Muscle layer of colon (tissue), 2 donors: ENCODE measurements around the gene OBSL1.

ENCODE experiments used
- H3K27ac ChIP-seq: one replicate; pipeline ENCODE4 v1.7.0; 2013; ENCODE audit warnings: low read depth, mild to moderate bottlenecking, low read length, moderate library complexity
- H3K27me3 ChIP-seq, 2 donors: one replicate each; pipeline ENCODE4 v1.7.0; 2013; ENCODE audit warnings: low read length in 2 of 2, mild to moderate bottlenecking in 2 of 2; ENCODE audit not compliant: insufficient read depth in 2 of 2, control insufficient read depth in 1 of 2
- H3K36me3 ChIP-seq: one replicate; pipeline ENCODE4 v1.7.0; 2013; ENCODE audit warnings: mild to moderate bottlenecking, low read length; ENCODE audit not compliant: insufficient read depth
- H3K4me1 ChIP-seq: one replicate; pipeline ENCODE4 v1.7.0; 2013; ENCODE audit warnings: mild to moderate bottlenecking, low read length; ENCODE audit not compliant: insufficient read depth
- H3K4me3 ChIP-seq, 2 donors: one replicate each; pipeline ENCODE4 v1.7.0; 2013; ENCODE audit warnings: low read length in 2 of 2, low read depth in 1 of 2, mild to moderate bottlenecking in 1 of 2, moderate library complexity in 1 of 2
- H3K9ac ChIP-seq: one replicate; pipeline ENCODE4 v1.7.0; 2013; ENCODE audit warnings: low read length
- H3K9me3 ChIP-seq: one replicate; pipeline ENCODE4 v1.7.0; 2013; ENCODE audit warnings: mild to moderate bottlenecking, low read length
- donor health status: abdominal sarcoma.
- donor health status: Adenocarcinoma of cecum.

Gene OBSL1

DNA sequence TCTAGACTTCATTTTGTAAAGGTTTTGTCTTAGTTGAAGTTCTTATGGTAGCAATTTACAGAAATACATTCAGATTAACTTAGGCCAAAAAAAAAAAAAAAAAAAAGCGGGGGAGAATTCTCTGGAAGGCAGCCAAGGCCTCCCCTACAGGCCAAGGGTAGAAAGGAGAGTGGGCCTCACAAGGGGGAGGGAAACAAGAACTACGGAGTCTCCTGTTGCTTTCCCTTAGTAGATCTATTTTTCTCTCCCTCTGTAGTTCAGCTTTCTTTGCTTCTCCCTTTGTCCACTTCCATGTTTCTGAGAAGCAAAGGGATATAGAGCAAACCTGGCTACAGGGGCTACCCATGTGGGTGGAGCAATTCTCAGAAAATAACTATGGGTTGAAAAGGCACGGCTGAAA lies 23.9 kb upstream of the OBSL1 start:
- no peak overlapping the region for H3K4me3 ChIP-seq
- H3K27me3 ChIP-seq, result no peaks in the 10 kb centered on the region
- H3K9ac ChIP-seq, result no peak overlapping the region
- H3K9me3 ChIP-seq, result no peaks in the 10 kb centered on the region
- H3K27ac ChIP-seq, result no peak overlapping the region
- H3K4me1 ChIP-seq, result peaks cover 12% of the 10 kb centered on the region
- H3K36me3 ChIP-seq, result no peaks in the 10 kb centered on the region

DNA sequence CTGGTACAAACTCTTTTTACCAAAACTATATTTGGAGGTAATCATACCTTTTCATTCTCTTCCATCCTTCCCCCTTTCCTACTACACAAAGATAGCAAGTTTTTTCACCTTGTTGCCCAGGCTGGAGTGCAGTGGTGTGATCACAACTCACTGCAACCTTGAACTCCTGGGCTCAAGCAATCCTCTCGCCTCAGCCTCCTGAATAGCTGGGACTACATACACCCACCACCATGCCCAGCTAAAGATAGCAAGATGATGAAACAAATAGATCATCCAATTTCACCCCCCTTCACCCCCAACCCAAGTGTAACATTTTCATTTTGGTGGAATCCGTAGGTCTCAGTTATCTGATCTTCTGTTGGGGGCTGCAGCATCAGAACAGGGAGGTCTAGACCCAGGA lies 21.8 kb upstream of the OBSL1 start:
- H3K4me1 ChIP-seq, result peaks cover 5% of the 10 kb centered on the region
- H3K27ac ChIP-seq, result no peak overlapping the region
- no peaks in the 10 kb centered on the region for H3K9me3 ChIP-seq
- no peaks in the 10 kb centered on the region for H3K27me3 ChIP-seq
- no peak overlapping the region for H3K9ac ChIP-seq
- H3K36me3 ChIP-seq, result no peaks in the 10 kb centered on the region
- H3K4me3 ChIP-seq, result no peak overlapping the region

DNA sequence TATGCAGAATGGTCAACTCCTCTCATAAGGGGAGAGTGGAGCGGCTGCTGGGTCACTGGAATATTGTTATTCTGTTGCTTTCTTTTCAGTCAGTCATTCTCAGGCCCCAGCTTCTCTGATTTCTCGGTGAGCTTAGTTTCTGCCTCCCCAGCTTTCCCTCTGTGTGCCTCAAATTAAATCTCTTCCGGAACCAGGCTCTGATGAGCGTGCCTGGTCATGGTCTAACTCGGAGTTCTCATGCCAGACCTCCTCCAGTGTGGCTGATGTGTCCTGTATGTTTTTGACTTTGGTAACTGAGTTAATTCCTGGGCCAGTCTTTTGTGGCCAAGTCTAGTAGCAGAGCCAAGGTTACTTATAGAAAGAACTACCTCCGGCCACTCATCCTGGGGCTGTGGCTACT lies 21.4 kb upstream of the OBSL1 start:
- Histone ChIP-seq H3K36me3 (no peaks in the 10 kb centered on the region), H3K9ac (no peak overlapping the region), H3K27ac (no peak overlapping the region), H3K9me3 (no peaks in the 10 kb centered on the region), H3K27me3 (no peaks in the 10 kb centered on the region), H3K4me3 (no peak overlapping the region), H3K4me1 (peaks cover 5% of the 10 kb centered on the region)

DNA sequence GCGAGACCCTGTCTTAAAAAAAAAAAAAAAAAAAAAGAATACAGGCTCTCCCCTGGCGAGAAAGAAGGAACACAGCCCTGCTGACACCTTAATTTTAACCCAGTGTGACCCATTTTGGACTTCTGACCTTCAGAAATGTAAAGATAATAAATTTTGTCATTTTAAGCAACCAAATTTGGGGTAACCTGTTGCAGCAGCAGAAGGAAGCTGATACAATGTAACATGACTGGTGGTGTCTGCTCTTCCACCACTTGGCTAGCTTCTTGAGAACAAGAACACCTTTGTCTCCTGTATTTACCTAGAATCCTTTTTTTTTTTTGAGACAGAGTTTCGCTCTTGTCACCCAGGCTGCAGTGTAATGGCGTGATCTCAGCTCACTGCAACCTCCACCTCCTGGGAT lies 19.8 kb upstream of the OBSL1 start:
- Histone ChIP-seq H3K9me3 (no peaks in the 10 kb centered on the region), H3K27ac (no peak overlapping the region), H3K36me3 (no peaks in the 10 kb centered on the region), H3K9ac (no peak overlapping the region), H3K4me3 (no peak overlapping the region), H3K4me1 (no peaks in the 10 kb centered on the region), H3K27me3 (no peaks in the 10 kb centered on the region)

DNA sequence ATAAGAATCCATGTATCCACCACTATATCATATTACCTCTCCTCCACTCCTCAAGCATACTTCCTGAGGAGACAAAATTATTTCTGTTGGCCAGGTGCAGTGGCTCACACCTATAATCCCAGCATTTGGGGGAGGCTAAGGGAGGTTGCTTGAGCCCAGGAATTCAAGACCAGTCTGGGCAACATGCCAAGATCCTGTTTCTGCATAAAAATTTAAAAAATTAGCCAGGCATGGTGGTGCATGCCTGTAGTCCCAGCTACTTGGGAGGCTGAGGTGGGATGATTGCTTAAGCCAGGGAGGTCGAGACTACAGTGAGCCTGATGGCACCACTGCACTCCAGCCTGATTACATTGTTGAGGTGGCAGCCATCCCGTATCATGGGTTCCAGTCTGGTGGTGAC lies 10.0 kb upstream of the OBSL1 start:
- H3K9me3 ChIP-seq, result no peaks in the 10 kb centered on the region
- no peak overlapping the region for H3K27ac ChIP-seq
- no peaks in the 10 kb centered on the region for H3K4me1 ChIP-seq
- H3K4me3 ChIP-seq, result no peak overlapping the region
- H3K9ac ChIP-seq, result no peak overlapping the region
- no peaks in the 10 kb centered on the region for H3K36me3 ChIP-seq
- H3K27me3 ChIP-seq, result peaks cover 0 to 13% of the 10 kb centered on the region in 2 donors

DNA sequence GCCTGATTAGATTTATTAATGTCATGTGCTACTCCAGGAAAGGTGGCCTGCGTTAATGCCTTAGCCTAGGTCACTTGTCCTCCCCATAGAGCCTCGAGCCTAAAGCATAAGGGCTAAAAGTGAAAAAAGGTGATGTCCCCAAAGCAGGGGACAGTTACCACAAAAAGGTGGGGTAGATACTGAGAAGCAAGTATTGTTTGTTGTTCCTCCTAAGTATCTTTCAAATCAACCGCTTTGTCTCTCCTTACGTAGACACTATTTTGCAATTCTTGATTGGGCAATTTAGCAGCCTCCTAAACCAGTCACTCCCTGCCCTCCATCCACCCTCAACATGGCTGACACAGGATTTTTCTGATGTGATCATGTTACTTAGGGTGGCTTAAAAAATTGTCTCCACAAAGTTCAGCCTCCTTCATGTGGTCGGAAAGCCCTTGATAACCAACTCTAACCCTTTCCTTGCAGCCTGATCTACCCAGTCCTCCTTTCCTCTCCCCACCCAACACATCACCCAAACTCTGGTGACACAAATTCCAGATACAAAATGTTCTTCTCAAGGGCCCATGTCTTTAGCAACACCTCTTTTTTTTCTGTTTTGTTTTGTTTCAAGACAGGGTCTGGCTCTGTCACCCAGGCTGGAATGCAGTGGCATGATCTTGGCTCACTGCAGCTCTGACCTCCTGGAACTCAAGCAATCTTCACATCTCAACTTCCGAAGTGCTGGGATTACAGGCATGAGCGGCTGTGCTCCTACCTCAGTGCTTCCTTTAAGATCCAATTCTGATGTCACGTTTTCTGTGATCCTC lies 7.7 kb upstream of the OBSL1 start:
- Histone ChIP-seq H3K27ac (no peak overlapping the region), H3K9me3 (no peaks in the 10 kb centered on the region), H3K9ac (no peak overlapping the region), H3K27me3 (peaks cover 0 to 13% of the 10 kb centered on the region in 2 donors), H3K4me1 (no peaks in the 10 kb centered on the region), H3K4me3 (no peak overlapping the region), H3K36me3 (no peaks in the 10 kb centered on the region)

DNA sequence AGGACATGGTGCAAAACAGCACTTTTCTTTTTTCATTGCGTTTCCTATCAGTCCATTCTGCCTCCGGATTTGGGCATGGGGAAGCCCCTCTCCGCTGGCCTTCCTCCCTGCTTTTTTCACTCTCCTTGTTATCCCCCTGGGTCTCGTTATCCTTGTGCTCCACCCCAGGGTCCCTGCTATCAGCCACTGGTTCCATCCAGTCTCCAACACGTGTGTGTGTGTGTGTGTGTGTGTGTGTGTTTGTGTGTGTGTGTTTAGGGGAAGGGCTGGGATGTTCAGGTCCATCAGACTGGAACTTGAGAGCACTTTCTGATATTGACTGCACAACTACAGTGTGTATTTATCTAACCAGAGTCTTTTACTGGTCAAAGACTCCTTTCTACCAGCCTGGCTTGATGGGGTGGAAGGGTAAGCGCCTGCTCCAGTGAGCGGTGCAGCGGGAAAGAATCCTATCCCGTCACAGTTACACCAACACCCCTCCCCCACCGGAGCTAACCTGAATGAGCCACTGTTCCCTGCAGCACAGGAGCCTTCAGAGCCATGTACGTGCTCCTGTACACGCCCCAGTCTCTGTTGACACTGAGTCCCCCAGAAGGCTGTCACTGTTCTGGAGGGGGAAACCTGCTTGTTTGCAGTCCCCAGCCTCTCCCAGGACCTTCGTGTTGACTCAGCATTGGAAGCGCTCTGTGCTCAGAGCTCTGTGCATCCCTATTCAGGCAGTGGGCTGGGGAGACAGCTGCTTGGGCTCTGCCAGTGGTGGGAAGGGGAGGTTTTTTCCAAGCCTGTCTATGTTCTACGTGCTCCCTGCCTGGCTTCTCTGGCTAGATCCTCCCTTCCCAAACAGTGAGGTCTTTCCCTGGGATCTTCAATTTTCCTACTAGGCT lies 5.4 kb upstream of the OBSL1 start:
- peaks cover 4% of the 10 kb centered on the region for H3K4me1 ChIP-seq
- no peaks in the 10 kb centered on the region for H3K36me3 ChIP-seq
- H3K27ac ChIP-seq, result no peak overlapping the region
- no peaks in the 10 kb centered on the region for H3K9me3 ChIP-seq
- peaks cover 0 to 13% of the 10 kb centered on the region in 2 donors for H3K27me3 ChIP-seq
- no peak overlapping the region for H3K4me3 ChIP-seq
- H3K9ac ChIP-seq, result no peak overlapping the region

DNA sequence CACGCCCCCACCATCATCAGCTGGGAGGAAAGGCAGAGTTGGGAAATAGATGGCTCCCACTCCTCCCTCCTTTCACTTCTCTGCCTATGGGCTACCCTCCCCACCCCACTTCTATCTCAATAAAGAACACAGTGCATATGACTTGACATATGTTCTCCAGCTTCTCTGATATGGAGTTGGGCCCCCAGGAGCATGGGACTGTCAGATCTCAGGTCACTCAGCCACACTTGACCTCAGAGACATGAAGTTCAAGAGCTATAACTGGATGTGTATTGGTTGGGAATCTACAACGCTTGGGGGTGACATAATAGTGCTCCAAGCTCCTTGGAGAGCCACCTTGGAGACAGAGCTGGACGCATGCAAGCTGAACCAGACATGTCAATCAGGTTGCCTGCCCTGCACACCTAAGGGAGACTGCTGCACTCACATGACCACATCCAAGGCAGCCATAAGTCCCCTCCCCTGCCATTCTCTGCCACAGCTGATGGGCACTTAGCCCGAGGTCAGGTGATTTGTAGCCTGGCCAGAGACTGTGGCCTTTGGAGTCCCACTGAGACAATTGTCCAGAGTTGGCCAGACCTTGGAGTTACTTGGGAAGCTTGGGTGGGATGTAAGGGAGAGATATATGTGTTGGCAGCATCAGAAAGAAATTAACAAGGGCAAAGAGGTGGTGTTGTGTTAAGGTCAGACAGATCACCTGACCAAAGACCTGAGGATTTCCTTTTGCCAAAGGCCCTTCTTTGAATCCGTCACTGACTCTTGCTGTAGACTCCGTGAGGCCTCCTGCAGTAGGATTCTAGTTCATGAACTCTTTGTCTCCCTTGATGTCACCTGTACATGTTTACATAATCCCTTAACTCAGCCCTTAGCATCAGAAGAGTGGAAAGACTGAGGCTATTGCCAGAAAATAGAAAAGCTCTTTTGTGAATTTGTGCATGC lies 4.5 kb upstream of the OBSL1 start:
- H3K4me1 ChIP-seq, result peaks cover 7% of the 10 kb centered on the region
- H3K36me3 ChIP-seq, result no peaks in the 10 kb centered on the region
- H3K9ac ChIP-seq, result no peak overlapping the region
- H3K27me3 ChIP-seq, result peaks cover 0 to 13% of the 10 kb centered on the region in 2 donors
- H3K9me3 ChIP-seq, result no peaks in the 10 kb centered on the region
- no peak overlapping the region for H3K4me3 ChIP-seq
- H3K27ac ChIP-seq, result no peak overlapping the region

DNA sequence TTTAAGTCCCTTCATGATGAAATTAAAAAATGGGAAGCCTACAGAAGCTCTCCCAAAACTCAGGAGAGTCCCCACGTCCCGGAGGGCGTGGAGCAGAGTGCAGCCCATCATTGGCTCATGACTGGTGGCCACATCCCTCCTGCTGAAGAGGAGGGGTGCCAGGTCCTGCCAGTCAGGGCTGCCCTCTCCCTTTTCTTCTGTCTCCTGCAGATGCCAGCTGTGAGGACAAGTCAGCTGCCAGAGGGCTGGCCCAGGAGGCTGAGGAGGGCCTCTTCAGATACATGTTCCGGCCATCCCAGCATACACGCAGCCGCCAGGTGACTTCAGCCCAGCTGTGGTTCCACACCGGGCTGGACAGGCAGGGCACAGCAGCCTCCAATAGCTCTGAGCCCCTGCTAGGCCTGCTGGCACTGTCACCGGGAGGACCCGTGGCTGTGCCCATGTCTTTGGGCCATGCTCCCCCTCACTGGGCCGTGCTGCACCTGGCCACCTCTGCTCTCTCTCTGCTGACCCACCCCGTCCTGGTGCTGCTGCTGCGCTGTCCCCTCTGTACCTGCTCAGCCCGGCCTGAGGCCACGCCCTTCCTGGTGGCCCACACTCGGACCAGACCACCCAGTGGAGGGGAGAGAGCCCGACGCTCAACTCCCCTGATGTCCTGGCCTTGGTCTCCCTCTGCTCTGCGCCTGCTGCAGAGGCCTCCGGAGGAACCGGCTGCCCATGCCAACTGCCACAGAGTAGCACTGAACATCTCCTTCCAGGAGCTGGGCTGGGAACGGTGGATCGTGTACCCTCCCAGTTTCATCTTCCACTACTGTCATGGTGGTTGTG lies 3.4 kb upstream of the OBSL1 start:
- H3K4me1 ChIP-seq, result peaks cover 11% of the 10 kb centered on the region
- H3K36me3 ChIP-seq, result peaks cover 1% of the 10 kb centered on the region
- no peaks in the 10 kb centered on the region for H3K9me3 ChIP-seq
- no peak overlapping the region for H3K9ac ChIP-seq
- H3K27ac ChIP-seq, result no peak overlapping the region
- no peak overlapping the region for H3K4me3 ChIP-seq
- H3K27me3 ChIP-seq, result peaks cover 0 to 13% of the 10 kb centered on the region in 2 donors

DNA sequence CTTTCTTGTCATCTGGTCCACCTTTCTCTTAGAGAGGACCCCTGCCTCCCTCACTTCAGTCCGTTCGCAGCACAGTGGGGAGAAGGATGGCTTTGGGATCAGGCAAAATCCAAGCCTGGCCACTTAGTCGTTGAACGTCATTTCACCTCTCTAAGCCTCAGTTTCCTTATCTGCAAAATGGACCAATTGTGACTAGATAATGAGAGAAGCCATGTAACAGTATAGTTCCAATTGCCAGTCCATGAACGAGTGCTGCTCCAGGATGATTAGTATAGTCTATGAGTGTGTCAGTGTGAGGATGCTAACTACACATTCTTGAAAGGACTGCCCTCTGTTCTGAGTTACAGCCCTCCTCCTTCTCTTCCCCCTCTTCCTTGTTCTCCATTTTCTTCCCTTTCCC lies 1.8 kb upstream of the OBSL1 start:
- peaks cover 0 to 13% of the 10 kb centered on the region in 2 donors for H3K27me3 ChIP-seq
- H3K9me3 ChIP-seq, result no peaks in the 10 kb centered on the region
- H3K9ac ChIP-seq, result no peak overlapping the region
- peaks cover 9% of the 10 kb centered on the region for H3K36me3 ChIP-seq
- no peak overlapping the region for H3K27ac ChIP-seq
- H3K4me1 ChIP-seq, result peaks cover 15% of the 10 kb centered on the region
- H3K4me3 ChIP-seq, result no peak overlapping the region
